ENCODE results near the gene TNFSF11. TPM values are rescaled to one million over a fixed set of nuclear protein-coding genes. Genes with fewer than 3 reads are reported as not detected.

TNFSF11 gene
- total and polyA plus RNA-seq, 2 donors (not counting 1 experiment from before 2014, with no cell fraction given), result not detected

- H3K4me1 ChIP-seq (ENCODE audit: control insufficient read depth, extremely low read depth, insufficient read depth, low read length), result no peaks in the 10 kb centered on the region
- H3K27me3 ChIP-seq (ENCODE audit: control insufficient read depth, insufficient read depth, low read length), result peaks cover 10% of the 10 kb centered on the region
- H3K4me2 ChIP-seq (ENCODE audit: extremely low read depth, insufficient read depth, low read length), result no peak overlapping the region
- H3K36me3 ChIP-seq (ENCODE audit: control insufficient read depth, insufficient read depth, low read length), result no peaks in the 10 kb centered on the region
- TF ChIP-seq EZH2 (IDR thresholded peaks at IDR 0.05; ENCODE audit: low read length, missing control alignments), result no peak
- TF ChIP-seq CTCF (conservative IDR thresholded peaks at IDR 0.05 in 1 of 2, IDR thresholded peaks at IDR 0.05 in 1 of 2; ENCODE audit: low read depth in 1 of 2, low read length in 2 of 2), result no peak
- no peaks in the 10 kb centered on the region for H3K9me3 ChIP-seq (ENCODE audit: control insufficient read depth, insufficient read depth, low read depth, low read length)
- H3K79me2 ChIP-seq (ENCODE audit: control insufficient read depth, insufficient read depth, low read length), result no peaks in the 10 kb centered on the region
- H3K4me3 ChIP-seq (replicated peaks in 1 of 4; ENCODE audit: control extremely low read depth in 1 of 4, insufficient read depth in 1 of 4, low read depth in 3 of 4, low read length in 4 of 4), result no peak overlapping the region
- no peak overlapping the region for H3K9ac ChIP-seq (ENCODE audit: insufficient read depth, low read length)
- no peak for DNase-seq (ENCODE audit: low read depth in 2 of 2)
- no peak overlapping the region for H3K27ac ChIP-seq (ENCODE audit: insufficient read depth, low read length)
- H4K20me1 ChIP-seq (ENCODE audit: control insufficient read depth, extremely low read depth, insufficient read depth, low read length), result no peaks in the 10 kb centered on the region
- H2AFZ ChIP-seq (ENCODE audit: low read length), result no peak overlapping the region
These were observed 6.7 kb downstream of the TNFSF11 start for GRCh38 chr13:42580644-42581043.

- no peak for TF ChIP-seq EZH2 (IDR thresholded peaks at IDR 0.05; ENCODE audit: low read length, missing control alignments)
- no peak for TF ChIP-seq CTCF (conservative IDR thresholded peaks at IDR 0.05 in 1 of 2, IDR thresholded peaks at IDR 0.05 in 1 of 2; ENCODE audit: low read depth in 1 of 2, low read length in 2 of 2)
- Histone ChIP-seq H3K27ac (ENCODE audit: insufficient read depth, low read length) (no peak overlapping the region), H3K36me3 (ENCODE audit: control insufficient read depth, insufficient read depth, low read length) (no peaks in the 10 kb centered on the region), H3K9me3 (ENCODE audit: control insufficient read depth, insufficient read depth, low read depth, low read length) (no peaks in the 10 kb centered on the region), H3K9ac (ENCODE audit: insufficient read depth, low read length) (no peak overlapping the region), H3K79me2 (ENCODE audit: control insufficient read depth, insufficient read depth, low read length) (no peaks in the 10 kb centered on the region), H3K4me2 (ENCODE audit: extremely low read depth, insufficient read depth, low read length) (no peak overlapping the region), H2AFZ (ENCODE audit: low read length) (no peak overlapping the region), H3K4me1 (ENCODE audit: control insufficient read depth, extremely low read depth, insufficient read depth, low read length) (no peaks in the 10 kb centered on the region), H3K27me3 (ENCODE audit: control insufficient read depth, insufficient read depth, low read length) (peaks cover 4% of the 10 kb centered on the region), H3K4me3 (replicated peaks in 1 of 4; ENCODE audit: control extremely low read depth in 1 of 4, insufficient read depth in 1 of 4, low read depth in 3 of 4, low read length in 4 of 4) (no peak overlapping the region), H4K20me1 (ENCODE audit: control insufficient read depth, extremely low read depth, insufficient read depth, low read length) (no peaks in the 10 kb centered on the region)
- no peak for DNase-seq (ENCODE audit: low read depth in 2 of 2)
These were observed 7.5 kb downstream of the TNFSF11 start for GRCh38 chr13:42581427-42581826.

GRCh38 chr13:42591602-42592001 lies 17.6 kb downstream of the TNFSF11 start:
- TF ChIP-seq EZH2 (IDR thresholded peaks at IDR 0.05; ENCODE audit: low read length, missing control alignments) (no peak), CTCF (conservative IDR thresholded peaks at IDR 0.05 in 1 of 2, IDR thresholded peaks at IDR 0.05 in 1 of 2; ENCODE audit: low read depth in 1 of 2, low read length in 2 of 2) (no peak)
- no peak for DNase-seq (ENCODE audit: low read depth in 2 of 2)
- H3K9me3 ChIP-seq (ENCODE audit: control insufficient read depth, insufficient read depth, low read depth, low read length), result no peaks in the 10 kb centered on the region
- no peak overlapping the region for H3K4me2 ChIP-seq (ENCODE audit: extremely low read depth, insufficient read depth, low read length)
- no peaks in the 10 kb centered on the region for H3K79me2 ChIP-seq (ENCODE audit: control insufficient read depth, insufficient read depth, low read length)
- no peak overlapping the region for H3K27ac ChIP-seq (ENCODE audit: insufficient read depth, low read length)
- no peak overlapping the region for H3K4me3 ChIP-seq (replicated peaks in 1 of 4; ENCODE audit: control extremely low read depth in 1 of 4, insufficient read depth in 1 of 4, low read depth in 3 of 4, low read length in 4 of 4)
- no peaks in the 10 kb centered on the region for H3K4me1 ChIP-seq (ENCODE audit: control insufficient read depth, extremely low read depth, insufficient read depth, low read length)
- H3K27me3 ChIP-seq (ENCODE audit: control insufficient read depth, insufficient read depth, low read length), result peaks cover 17% of the 10 kb centered on the region
- H3K36me3 ChIP-seq (ENCODE audit: control insufficient read depth, insufficient read depth, low read length), result no peaks in the 10 kb centered on the region
- no peak overlapping the region for H3K9ac ChIP-seq (ENCODE audit: insufficient read depth, low read length)
- H2AFZ ChIP-seq (ENCODE audit: low read length), result no peak overlapping the region
- H4K20me1 ChIP-seq (ENCODE audit: control insufficient read depth, extremely low read depth, insufficient read depth, low read length), result no peaks in the 10 kb centered on the region
